Stimulated activated CD4-positive, alpha-beta T cell treated with anti-CD3 and anti-CD28 coated beads, Interleukin-12 subunit alpha, Interleukin-12 subunit beta, amount 100 ng/mL, for 4 hours (primary cell): Measurements from ENCODE around the gene SH2D3A.
A peak's percentile ranks its signal among the peaks of the same experiment; 100 is the strongest.
"Not testable (repeated sequence)": the region's sequence is repeated elsewhere in the genome, so short reads cannot be mapped to it uniquely, and the experiment has no call there.

Experiments
- DNase-seq: peaks from one replicate; pipeline ENCODE4 v3.0.0-alpha.2; 2020

Gene SH2D3A

DNA sequence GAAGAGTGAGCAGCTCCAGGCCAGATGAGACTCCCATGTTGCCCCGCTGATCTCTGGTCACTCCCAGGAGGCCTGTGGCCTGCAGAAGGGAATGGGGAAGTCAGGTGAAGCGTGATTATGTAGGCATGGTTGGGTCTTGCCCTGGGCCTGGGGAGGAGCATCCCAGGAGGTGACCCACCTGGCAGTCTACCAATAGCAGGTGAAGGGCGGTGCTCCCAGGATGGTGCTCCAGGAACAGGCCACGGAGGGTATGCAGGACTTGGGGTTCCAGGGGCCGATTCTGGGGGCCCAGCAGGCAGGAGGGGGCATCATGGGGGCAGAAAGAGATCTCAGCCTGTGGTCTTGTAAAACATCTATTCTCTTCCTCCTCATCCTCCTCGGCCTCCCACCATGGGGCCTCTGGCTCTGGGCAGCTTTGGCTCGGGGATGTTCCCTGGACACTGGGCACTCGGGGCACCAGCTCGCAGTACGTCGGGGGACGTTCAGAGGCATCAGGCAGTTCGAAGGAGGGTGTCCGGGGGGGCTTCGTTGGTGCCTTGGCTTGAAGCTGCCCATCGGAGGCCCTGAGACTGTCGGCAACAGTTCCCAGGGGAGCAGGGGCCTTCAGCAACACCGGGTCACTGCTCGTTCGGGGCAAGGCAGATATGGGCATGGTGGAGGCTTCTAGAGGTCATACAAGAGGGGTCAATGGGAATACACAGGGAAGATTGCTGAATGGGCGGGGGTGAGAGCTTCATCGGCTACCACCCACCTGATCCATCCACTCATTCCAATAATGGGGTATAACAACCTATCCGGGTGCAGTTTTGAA, 12.4 kb downstream of the SH2D3A start:
- no peak for DNase-seq

DNA sequence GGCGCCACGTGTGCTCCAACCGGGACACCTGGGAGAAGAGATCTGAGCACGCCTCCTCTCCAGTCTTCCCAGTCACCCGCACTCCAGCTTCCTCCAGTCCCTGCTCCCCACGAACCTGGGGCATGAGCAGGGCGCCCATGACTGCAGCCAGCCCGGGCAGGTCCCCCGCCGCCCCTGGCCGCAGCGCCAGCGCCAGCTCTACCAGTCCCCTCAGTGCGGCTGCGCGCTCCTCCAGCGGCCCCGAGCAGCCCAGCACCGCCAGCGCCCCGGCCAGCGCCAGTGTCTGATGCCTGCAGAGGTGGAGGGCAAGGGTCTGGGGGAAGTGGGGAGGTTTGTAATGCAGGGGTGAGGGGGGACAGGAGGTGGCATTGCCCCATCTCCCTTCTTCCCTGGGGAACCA, 13.1 kb downstream of the SH2D3A start:
- DNase-seq, result no peak

DNA sequence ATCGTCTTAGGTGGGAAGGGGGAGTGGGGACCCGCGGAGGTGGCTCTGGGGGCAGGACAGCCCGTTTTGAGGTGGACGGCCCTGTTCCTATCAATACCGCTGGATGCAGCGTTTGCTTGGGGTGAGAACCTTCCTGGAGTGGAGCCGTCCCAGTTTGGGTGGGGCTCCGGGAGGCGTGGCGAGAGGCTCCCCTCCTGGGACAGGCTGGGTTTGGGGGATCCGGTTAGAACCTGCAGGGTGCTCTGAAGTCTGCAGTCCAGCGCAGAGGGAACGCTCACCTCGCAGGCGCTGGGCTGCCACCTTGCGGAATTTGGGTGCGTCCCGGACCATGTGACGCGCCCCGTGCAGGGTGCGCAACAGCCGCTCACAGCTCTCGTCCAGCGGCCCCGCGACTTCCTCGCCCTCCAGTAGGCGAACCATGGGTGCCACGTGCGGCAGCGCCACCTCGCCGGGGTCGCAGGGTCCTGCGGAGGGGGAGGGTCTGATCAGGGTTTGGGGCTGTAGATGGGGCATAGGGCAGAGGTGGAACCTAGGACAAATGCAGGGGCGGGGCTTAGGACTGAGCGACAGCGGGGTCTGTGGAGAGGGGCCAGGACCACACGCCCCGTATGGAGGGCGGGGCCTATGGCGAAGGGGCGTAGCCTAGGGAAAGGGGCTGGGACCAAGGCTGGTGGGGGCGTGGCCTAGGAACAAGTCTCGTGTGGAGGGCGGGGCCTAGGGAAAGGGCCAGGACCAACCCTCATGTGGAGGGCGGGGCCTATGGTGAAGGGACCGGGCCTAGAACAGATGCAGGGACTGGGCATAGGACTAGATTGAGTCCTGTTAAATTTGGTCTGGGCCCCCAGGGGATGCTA, 13.8 kb downstream of the SH2D3A start:
- peak; percentile 80 for DNase-seq

DNA sequence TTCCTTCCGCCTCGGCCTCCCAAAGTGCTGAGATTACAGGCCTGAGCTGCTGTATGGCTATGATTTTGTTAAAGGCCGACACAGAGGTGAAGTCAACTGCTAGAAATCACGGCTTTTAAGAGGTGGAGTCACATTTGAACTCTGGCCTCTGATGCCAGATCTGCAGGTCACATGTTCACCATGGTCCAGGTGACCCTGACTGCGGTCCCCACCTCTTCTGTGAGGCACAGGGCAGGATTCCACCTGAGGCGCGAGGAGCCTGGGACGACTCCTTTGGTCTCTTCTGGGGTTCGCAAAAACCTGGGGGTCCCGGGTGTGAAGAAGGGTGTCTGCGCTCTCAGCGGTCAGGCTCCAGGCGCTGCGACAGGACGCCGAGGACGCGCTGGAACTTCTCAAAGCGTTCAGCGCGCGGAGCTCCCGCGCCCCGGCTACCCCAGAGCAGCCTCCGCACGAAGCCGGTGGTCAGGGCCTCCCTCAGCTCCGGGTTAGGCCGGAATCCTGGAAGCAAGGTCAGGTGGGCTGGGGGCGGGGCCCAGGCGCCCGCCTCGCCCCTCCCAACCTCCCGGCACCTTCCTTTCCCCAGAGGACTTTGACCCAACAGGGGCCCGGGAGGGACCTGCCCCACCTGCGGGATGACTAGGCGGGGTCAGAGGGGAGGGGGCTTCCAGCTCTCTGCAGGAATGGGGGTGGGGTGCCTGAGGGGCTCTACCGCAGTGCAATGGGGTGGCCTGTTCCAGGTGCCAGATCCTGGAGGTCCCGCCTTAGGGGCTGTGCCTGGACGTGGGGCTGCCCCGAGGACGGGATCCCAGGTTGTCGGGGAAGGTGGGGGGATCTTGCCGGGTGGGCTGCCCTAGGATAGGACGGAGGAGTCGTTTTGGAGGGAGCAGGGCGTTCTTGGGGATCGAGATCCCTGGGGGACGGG, 14.7 kb downstream of the SH2D3A start:
- DNase-seq, result no peak

DNA sequence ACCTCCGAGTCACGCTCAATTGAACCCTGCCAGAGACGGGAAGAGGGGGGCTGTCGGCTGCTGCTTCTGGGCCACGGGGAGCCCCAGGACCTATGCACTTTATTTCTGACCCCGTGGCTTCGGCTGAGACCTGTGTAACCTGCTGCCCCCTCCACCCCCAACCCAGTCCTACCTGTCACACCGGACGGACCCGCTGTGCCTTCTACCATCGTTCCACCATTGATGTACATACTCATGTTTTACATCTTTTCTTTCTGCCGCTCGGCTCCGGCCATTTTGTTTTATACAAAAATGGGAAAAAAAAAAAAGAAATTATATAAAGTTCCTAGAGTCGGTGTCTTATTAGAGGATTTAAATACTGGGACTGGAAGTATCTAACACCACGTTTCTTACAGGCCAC, 16.0 kb downstream of the SH2D3A start:
- DNase-seq, result no peak

DNA sequence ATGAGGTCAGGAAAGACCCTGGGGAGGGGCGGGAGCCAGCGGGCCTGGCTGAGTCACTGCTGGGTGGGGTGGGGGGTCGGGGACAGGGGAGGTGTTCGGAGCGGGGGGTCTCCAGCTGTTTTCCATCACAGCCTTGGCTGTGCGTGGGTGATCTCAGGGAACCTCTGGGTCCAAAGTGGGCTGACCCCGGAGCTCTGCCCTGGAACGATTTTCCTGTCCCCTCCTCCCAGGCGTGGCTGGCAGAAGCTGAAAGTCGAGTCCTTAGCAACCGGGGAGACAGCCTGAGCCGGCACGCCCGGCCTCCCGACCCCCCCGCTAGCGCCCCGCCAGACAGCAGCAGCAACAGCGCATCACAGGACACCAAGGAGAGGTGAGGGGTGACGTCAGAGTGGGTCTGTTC, 17.2 kb downstream of the SH2D3A start:
- no peak for DNase-seq

DNA sequence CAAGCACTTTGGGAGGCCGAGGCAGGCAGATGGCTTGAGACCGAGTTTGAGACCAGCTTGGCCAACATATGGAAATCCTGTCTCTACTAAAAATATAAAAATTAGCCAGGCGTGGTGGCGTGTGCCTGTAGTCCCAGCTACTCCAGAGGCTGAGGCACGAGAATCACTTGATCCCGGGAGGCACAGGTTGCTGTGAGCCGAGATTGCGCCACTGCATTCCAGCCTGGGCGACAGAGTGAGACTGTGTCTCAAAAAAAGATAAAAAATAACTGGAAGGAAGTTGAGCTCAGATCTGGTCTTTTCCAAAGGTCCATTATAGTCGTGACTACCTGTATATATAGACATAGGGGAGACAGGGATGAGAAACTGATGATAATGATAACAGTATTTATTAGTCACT, 18.7 kb downstream of the SH2D3A start:
- DNase-seq, result not testable (repeated sequence)

DNA sequence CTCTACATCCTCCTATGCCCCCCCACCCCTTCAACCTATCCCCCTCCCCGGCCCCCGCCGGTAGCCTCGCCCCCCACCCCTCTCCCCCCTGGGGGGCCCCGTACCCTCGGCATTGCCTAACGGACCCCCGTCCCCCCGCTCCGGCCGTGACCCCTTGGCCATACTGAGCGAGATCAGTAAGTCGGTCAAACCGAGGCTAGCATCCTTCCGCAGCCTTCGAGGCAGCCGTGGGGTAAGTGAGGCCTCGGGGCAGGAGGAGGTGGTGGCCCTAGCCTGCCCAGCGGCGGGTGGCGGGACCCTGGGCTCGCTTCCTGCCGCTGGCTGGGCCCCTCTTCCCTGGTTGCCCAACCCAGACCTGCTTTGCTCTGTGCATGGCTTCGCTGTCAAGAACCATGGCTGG, 21.3 kb downstream of the SH2D3A start:
- no peak for DNase-seq

DNA sequence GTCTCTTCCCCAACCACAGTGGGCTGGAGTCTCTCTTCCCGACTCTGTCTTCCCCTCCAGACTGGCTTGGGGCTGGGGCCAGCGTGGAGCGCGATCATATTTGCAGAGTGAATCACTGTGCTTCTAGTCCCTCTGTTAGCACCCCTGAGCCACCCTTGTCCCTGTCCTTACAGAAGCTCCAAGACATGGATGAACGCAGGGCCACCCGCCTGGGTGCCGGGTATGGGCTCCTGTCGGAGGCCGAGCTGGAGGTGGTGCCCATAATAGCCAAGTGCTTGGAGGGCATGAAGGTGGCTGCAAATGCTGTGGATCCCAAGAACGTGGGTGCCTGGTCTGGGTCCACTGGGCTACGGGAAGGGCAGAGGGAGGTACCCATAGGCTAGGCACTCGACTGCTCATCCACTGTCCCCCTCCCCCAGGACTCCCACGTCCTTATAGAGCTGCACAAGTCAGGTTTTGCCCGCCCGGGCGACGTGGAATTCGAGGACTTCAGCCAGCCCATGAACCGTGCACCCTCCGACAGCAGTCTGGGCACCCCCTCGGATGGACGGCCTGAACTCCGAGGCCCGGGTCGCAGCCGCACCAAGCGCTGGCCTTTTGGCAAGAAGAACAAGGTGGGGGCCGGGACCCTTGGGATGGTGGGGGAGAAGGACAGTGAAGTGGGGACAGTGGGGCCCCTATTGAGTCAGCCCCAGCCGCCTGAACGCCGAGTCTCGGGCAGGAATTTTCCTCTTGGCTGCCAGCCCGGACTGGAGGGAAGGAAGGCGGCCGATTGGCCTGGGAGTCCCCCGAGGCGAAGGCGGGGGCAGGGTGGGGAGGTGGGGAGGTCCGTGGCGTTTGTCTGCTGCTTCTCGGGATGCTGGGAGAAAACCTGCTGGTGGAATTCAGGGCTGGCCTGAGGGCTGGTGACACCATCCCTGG, 22.6 kb downstream of the SH2D3A start:
- DNase-seq, result no peak

DNA sequence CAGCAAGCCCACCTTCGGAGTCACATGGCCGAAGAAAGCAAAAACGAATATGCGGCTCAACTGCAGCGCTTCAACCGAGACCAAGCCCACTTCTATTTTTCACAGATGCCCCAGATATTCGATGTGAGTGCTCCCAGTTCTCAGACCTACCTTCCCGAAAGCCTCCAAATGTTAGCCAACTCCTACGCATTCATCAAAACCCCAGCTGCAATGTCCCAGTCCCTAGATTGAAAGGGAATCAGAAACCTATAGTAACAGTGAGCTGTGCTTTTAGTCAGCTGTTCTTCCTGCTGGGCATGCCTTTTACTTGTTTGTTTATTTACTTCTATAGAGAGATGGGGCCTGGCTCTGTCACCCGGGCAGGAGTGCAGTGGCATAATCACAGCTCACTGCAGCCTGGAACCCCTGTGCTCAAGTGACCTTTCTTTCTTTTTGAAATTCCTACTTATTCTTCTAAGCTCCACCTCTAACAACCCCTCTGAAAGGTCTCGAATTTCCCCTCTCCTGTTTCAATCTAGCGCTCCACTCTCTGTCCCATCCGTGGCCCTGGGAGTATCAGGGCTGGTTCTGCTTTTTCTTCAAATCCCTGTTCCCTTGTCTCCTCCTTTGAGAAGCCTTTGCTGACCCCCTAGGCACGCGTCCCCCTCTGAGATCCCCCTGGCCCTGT, 23.4 kb downstream of the SH2D3A start:
- DNase-seq, result no peak

DNA sequence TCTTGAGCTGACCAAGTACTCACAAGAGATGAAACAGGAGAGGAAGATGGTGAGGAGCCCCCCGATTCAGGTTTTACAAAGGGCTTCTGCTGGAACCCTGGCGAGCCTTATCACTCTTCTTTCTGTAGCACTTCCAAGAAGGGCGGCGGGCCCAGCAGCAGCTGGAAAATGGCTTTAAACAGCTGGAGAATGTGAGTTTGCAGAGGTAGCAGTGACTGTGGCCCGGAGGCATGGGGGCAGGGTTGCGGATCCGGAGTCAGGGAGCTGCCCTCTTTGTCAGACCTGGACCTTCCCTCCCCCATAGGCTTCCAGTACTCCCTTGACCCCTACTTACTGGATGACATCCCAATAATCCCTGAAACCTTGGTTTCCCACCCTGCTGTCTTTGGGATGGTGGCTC, 24.2 kb downstream of the SH2D3A start:
- no peak for DNase-seq

DNA sequence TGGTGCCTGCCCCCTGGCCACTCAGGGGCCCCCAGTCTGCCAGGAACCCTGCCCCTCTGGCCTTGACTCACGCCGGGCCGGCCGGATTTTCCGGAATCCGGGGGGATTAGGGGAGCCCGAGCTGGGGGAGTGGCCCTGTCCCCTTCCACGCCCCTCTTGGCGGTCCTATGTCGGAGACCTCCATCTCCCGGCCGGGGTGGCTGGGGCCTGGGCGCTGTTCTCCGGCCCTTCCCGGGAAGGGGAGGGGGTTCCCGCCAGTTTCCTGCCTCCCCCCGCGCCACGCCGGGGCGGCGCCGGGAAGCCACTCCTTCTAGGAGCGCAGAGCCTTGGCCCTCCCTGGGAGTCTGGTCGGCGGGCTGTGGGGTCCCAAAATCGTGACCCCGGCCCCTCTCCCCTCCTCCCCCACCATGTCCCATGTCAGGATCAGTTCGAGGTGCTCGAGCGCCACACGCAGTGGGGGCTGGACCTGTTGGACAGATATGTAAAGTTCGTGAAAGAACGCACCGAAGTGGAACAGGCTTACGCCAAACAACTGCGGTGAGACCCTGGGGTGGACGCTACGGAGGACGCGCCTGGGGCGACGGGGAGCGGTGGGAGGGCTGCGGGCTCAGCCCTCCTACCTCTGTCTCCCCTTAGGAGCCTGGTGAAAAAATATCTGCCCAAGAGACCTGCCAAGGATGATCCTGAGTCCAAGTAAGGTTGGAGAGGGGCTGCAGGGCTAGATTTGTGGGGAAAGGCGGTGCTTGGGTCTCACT, 26.5 kb downstream of the SH2D3A start:
- no peak for DNase-seq

DNA sequence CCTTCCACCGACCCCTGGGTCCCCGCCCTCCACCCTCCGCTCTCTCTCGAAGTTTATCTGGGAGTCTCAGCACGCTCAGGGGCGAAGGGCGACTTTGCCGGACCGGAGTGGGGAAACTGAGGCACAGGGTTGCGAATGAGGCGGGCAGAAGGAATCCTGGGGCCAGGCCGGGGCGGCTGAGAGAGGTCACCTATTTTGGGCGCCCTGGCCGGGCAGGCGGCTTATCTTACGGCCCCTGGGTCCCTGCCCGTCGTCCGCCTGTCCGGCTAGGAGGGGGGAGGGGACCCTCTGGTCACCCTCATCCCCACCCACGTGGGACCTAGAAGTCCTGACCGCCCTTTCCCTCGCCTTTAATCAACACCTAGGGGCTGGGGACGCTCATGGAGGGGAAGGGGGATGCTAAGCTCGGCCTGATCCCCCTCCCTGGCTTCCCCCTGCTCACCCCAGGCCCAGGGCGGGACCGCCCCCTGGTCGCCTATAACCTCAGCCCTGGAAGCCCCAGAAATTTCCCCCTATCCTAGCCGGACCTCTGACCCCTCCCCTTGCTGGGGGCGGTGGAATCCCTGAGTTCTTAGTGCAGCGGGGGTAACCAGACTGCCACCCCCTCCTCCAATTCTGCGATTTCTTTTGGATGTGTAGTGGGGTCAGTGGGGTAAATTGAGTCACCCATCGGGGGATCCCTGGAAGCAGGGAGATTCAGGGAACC, 27.2 kb downstream of the SH2D3A start:
- peak; percentile 15 for DNase-seq

DNA sequence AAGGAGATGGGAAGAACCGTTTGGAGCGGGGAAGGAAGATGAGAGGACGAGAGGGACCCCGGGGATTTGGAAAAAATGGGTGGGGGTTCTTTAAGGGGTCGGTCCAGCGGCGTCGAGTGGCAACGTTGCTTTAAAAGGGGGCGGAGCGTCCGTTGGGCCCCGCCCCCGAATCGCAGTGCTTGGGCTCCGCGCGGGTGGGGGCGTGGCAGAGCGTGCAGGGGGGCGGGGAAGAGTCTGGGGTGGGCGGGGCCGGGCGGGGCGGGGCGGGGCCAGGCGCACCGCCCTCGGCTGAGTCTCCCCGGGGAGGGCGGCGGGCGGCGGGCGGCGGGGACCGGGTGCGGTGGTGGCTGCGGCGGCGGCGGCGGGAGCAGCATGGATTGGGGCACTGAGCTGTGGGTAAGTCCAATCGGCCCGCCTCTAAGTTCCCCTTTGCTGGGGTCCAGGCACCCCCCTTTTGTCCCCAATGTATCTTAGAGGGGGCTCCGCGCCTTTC, 27.8 kb downstream of the SH2D3A start, which contains the start of gene TRIP10:
TSS of gene TRIP10 (plus strand) at position 291 of the 493 bp plus-strand sequence. CDS start at position 373, 82 bp downstream.
- peak; percentile 81 for DNase-seq

DNA sequence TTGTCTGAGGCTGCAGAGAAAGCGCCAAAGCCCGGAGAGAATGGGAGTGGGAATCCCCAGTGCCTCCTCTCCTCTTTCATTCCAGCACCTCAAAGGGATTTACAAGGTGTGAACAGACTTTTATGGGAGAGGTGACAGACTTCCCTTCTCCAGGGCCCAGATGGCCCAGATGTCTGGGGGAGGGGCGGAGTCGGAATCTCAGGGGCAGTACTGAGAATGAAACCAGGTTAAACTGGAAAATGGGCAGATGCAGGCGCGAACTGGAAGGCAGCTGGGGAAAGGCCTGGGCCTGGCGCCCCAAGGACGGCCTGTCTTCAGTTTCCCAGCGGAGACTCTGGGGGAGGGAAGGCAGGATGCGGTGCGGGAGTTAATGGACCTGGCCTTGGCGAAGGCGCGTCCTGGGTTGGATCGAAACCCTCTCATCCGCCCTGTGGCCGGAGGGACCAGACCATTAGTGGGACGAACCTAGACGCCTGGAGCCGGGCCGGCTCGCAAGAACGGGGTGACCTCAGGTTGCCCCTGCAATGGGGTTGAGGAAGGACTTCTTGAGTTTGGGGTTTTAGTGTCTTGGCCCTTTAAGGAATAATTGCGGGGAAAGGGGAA, 28.3 kb downstream of the SH2D3A start:
- DNase-seq, result peak; percentile 25

DNA sequence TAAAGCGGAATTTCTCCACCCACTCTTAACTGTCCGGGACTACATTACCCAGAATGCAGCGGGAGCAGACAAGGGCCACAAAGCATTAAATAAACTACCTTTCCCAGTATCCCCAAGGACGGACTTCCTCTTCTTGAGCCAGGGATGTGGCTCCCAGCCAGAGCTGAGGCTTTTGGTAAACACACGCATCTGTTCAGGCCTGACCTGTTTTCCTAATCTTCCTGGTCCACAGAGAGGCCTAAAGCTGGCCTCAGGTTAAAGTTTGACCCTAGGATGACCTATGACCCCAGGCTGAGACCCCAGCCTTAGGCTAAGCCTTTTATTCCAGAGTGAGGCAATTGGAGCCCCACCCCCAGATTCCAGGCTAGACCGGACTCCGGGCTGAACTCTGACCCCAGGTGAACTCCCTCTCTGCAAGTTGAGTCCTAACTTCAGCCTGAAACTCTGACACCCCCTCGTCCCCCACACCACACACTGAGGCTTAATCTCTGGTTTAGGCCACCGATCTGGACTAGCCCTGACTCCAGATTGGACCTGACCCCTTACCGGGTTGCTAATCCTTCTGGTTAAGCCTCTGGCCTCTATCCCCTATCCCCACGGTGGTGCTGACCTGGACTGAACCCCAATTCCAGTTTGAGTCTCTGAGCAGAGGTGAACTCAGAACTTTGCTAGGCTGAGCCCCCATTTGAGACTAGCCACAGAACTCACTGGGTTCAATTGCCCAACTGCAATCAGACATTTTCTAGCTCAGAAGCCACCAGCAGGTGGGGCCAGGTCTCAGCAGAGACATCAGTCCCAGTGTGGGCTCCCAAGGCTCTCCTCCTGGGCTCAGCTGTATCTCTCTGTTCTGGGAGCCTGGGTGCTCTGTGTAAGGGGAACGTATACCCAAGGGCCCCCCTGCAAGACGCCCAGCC, 29.1 kb downstream of the SH2D3A start:
- DNase-seq, result peak; percentile 72

DNA sequence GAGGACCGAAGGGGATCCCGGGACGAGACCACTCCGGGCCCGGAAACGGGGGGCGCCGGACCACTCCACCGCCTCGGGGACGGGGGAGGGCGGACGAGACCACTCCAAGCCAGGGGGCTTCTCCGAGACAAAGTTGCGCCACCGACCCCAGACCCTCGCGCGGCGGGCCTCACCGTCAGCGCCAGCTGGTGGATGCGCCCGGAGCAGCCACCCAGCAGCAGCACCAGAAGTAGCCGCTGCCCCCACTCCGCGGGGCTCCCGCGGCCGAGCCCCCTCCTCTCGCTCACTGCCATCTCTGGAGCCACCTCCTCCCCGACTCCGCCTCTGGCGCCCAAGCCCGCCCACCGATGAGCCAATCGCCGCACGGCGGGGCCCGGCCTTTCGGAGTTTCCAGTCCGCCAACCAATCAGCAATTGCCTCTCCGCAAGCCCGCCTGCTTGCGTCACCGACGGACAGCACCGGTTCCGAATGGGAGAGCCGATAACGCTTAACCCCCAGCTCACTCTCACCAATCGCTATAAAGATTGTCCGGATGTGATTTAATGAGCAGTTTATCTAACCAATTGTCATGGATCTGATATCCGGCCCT, 29.9 kb downstream of the SH2D3A start, which contains the start of gene GPR108:
TSS of gene GPR108 (minus strand) at position 297 of the 589 bp plus-strand sequence. CDS start at position 293, 4 bp downstream.
- DNase-seq, result peak; percentile 97
